Muscle layer of colon (tissue), 2 donors: ENCODE results near the gene SEMA4F.

ENCODE experiments used
- H3K27ac ChIP-seq: one replicate; pipeline ENCODE4 v1.7.0; 2013; ENCODE audit warnings: low read depth, mild to moderate bottlenecking, low read length, moderate library complexity
- H3K27me3 ChIP-seq, 2 donors: one replicate each; pipeline ENCODE4 v1.7.0; 2013; ENCODE audit warnings: low read length in 2 of 2, mild to moderate bottlenecking in 2 of 2; ENCODE audit not compliant: insufficient read depth in 2 of 2, control insufficient read depth in 1 of 2
- H3K36me3 ChIP-seq: one replicate; pipeline ENCODE4 v1.7.0; 2013; ENCODE audit warnings: mild to moderate bottlenecking, low read length; ENCODE audit not compliant: insufficient read depth
- H3K4me1 ChIP-seq: one replicate; pipeline ENCODE4 v1.7.0; 2013; ENCODE audit warnings: mild to moderate bottlenecking, low read length; ENCODE audit not compliant: insufficient read depth
- H3K4me3 ChIP-seq, 2 donors: one replicate each; pipeline ENCODE4 v1.7.0; 2013; ENCODE audit warnings: low read length in 2 of 2, low read depth in 1 of 2, mild to moderate bottlenecking in 1 of 2, moderate library complexity in 1 of 2
- H3K9ac ChIP-seq: one replicate; pipeline ENCODE4 v1.7.0; 2013; ENCODE audit warnings: low read length
- H3K9me3 ChIP-seq: one replicate; pipeline ENCODE4 v1.7.0; 2013; ENCODE audit warnings: mild to moderate bottlenecking, low read length
- donor health status: abdominal sarcoma.
- donor health status: Adenocarcinoma of cecum.

Gene SEMA4F

GRCh38 chr2:74708296-74708695 lies 54.2 kb downstream of the SEMA4F start:
- Histone ChIP-seq H3K36me3 (no peaks in the 10 kb centered on the region), H3K27me3 (no peaks in the 10 kb centered on the region), H3K4me1 (no peaks in the 10 kb centered on the region), H3K27ac (no peak overlapping the region), H3K9ac (no peak overlapping the region), H3K9me3 (no peaks in the 10 kb centered on the region), H3K4me3 (no peak overlapping the region)

GRCh38 chr2:74708883-74709282 lies 54.8 kb downstream of the SEMA4F start:
- H3K4me3 ChIP-seq = no peak overlapping the region
- H3K27me3 ChIP-seq = no peaks in the 10 kb centered on the region
- H3K9ac ChIP-seq = no peak overlapping the region
- no peaks in the 10 kb centered on the region for H3K4me1 ChIP-seq
- H3K36me3 ChIP-seq = no peaks in the 10 kb centered on the region
- no peaks in the 10 kb centered on the region for H3K9me3 ChIP-seq
- H3K27ac ChIP-seq = no peak overlapping the region

- Histone ChIP-seq H3K4me1 (peaks cover 4% of the 10 kb centered on the region), H3K9ac (no peak overlapping the region), H3K4me3 (no peak overlapping the region), H3K27me3 (peaks cover 0 to 11% of the 10 kb centered on the region in 2 donors), H3K9me3 (no peaks in the 10 kb centered on the region), H3K27ac (no peak overlapping the region), H3K36me3 (no peaks in the 10 kb centered on the region)
Observed at GRCh38 chr2:74712223-74713053, 58.4 kb downstream of the SEMA4F start.

GRCh38 chr2:74714691-74715080 lies 60.6 kb downstream of the SEMA4F start:
- no peaks in the 10 kb centered on the region for H3K9me3 ChIP-seq
- peak overlapping the region in 1 of 2 donors; percentile 59 for H3K4me3 ChIP-seq
- H3K4me1 ChIP-seq = peaks cover 4% of the 10 kb centered on the region
- peaks cover 10 to 11% of the 10 kb centered on the region in 2 donors for H3K27me3 ChIP-seq
- H3K36me3 ChIP-seq = no peaks in the 10 kb centered on the region
- H3K9ac ChIP-seq = no peak overlapping the region
- no peak overlapping the region for H3K27ac ChIP-seq

- no peak overlapping the region for H3K27ac ChIP-seq
- H3K9me3 ChIP-seq = no peaks in the 10 kb centered on the region
- no peaks in the 10 kb centered on the region for H3K36me3 ChIP-seq
- H3K4me3 ChIP-seq = peak overlapping the region; percentile 53 to 59
- H3K4me1 ChIP-seq = peaks cover 4% of the 10 kb centered on the region
- H3K27me3 ChIP-seq = peaks cover 10 to 11% of the 10 kb centered on the region in 2 donors
- H3K9ac ChIP-seq = no peak overlapping the region
Observed at GRCh38 chr2:74715081-74715791, 61.2 kb downstream of the SEMA4F start.

GRCh38 chr2:74715880-74716279 lies 61.8 kb downstream of the SEMA4F start:
- peaks cover 4% of the 10 kb centered on the region for H3K4me1 ChIP-seq
- H3K4me3 ChIP-seq = peak overlapping the region in 1 of 2 donors; percentile 53
- no peaks in the 10 kb centered on the region for H3K36me3 ChIP-seq
- H3K9ac ChIP-seq = no peak overlapping the region
- H3K9me3 ChIP-seq = no peaks in the 10 kb centered on the region
- H3K27me3 ChIP-seq = peaks cover 10 to 11% of the 10 kb centered on the region in 2 donors
- H3K27ac ChIP-seq = no peak overlapping the region

- no peaks in the 10 kb centered on the region for H3K36me3 ChIP-seq
- no peak overlapping the region for H3K27ac ChIP-seq
- H3K27me3 ChIP-seq = peaks cover 10 to 11% of the 10 kb centered on the region in 2 donors
- no peak overlapping the region for H3K9ac ChIP-seq
- no peak overlapping the region for H3K4me3 ChIP-seq
- no peaks in the 10 kb centered on the region for H3K9me3 ChIP-seq
- peaks cover 4% of the 10 kb centered on the region for H3K4me1 ChIP-seq
Observed at GRCh38 chr2:74719066-74719465, 65.0 kb downstream of the SEMA4F start.

GRCh38 chr2:74721316-74721715 lies 67.3 kb downstream of the SEMA4F start:
- no peak overlapping the region for H3K4me3 ChIP-seq
- no peaks in the 10 kb centered on the region for H3K36me3 ChIP-seq
- H3K27me3 ChIP-seq = peaks cover 0 to 10% of the 10 kb centered on the region in 2 donors
- H3K9ac ChIP-seq = no peak overlapping the region
- no peak overlapping the region for H3K27ac ChIP-seq
- H3K9me3 ChIP-seq = no peaks in the 10 kb centered on the region
- no peaks in the 10 kb centered on the region for H3K4me1 ChIP-seq

GRCh38 chr2:74724496-74724895 lies 70.4 kb downstream of the SEMA4F start:
- Histone ChIP-seq H3K9me3 (no peaks in the 10 kb centered on the region), H3K4me3 (no peak overlapping the region), H3K36me3 (no peaks in the 10 kb centered on the region), H3K4me1 (no peaks in the 10 kb centered on the region), H3K27ac (no peak overlapping the region), H3K9ac (no peak overlapping the region), H3K27me3 (no peaks in the 10 kb centered on the region)

GRCh38 chr2:74725287-74725686 lies 71.2 kb downstream of the SEMA4F start:
- H3K9me3 ChIP-seq = no peaks in the 10 kb centered on the region
- H3K36me3 ChIP-seq = no peaks in the 10 kb centered on the region
- no peak overlapping the region for H3K27ac ChIP-seq
- H3K4me1 ChIP-seq = no peaks in the 10 kb centered on the region
- no peak overlapping the region for H3K9ac ChIP-seq
- no peak overlapping the region for H3K4me3 ChIP-seq
- no peaks in the 10 kb centered on the region for H3K27me3 ChIP-seq

GRCh38 chr2:74728842-74729241 lies 74.8 kb downstream of the SEMA4F start:
- Histone ChIP-seq H3K27ac (no peak overlapping the region), H3K27me3 (no peaks in the 10 kb centered on the region), H3K36me3 (no peaks in the 10 kb centered on the region), H3K9ac (no peak overlapping the region), H3K4me3 (no peak overlapping the region), H3K9me3 (no peaks in the 10 kb centered on the region), H3K4me1 (no peaks in the 10 kb centered on the region)
